CD8-positive, alpha-beta memory T cell (primary cell): ENCODE results near the gene L3MBTL1. TPM values are rescaled to one million over a fixed set of nuclear protein-coding genes. Genes with fewer than 3 reads are reported as not detected.
A peak's percentile ranks its signal among the peaks of the same experiment; 100 is the strongest.

Source experiments
- CTCF ChIA-PET: fragments of 350-600 bp; sonication (Branson Sonifier 250); formaldehyde crosslinking; loops from one replicate; lab custom pipeline; 2021; ENCODE audit warnings: antibody characterized with exemption; lab: Charles Lee
- POLR2A ChIA-PET: fragments of 350-600 bp; sonication (Branson Sonifier 250); formaldehyde crosslinking; loops from one replicate; lab custom pipeline; 2021; ENCODE audit warnings: antibody characterized with exemption; lab: Charles Lee
- DNase-seq, 5 donors: peaks; one replicate each; pipeline versions ENCODE4 v3.0.0 to v3.0.0-alpha.2; 2020 to 2022; ENCODE audit warnings: mixed read lengths in 1 of 5
- H3K27ac ChIP-seq: one replicate; pipeline ENCODE4 v1.7.0; 2013; ENCODE audit warnings: low read depth, mild to moderate bottlenecking, low read length, moderate library complexity
- H3K27me3 ChIP-seq: 2 replicates; pipeline ENCODE4 v1.7.0; 2013; ENCODE audit warnings: low read length, mild to moderate bottlenecking; ENCODE audit not compliant: insufficient read depth, poor library complexity, severe bottlenecking
- H3K36me3 ChIP-seq: 2 replicates; pipeline ENCODE4 v1.7.0; 2013; ENCODE audit warnings: mild to moderate bottlenecking, low read length, moderate library complexity; ENCODE audit not compliant: insufficient read depth
- H3K4me1 ChIP-seq: 2 replicates; pipeline ENCODE4 v1.7.0; 2013; ENCODE audit warnings: mild to moderate bottlenecking, low read length, moderate library complexity; ENCODE audit not compliant: insufficient read depth
- H3K4me3 ChIP-seq: 2 replicates; pipeline ENCODE4 v1.7.0; 2013; ENCODE audit warnings: mild to moderate bottlenecking, low read length
- H3K9me3 ChIP-seq: 2 replicates; pipeline ENCODE4 v1.7.0; 2013; ENCODE audit warnings: mild to moderate bottlenecking, low read length
- H3K27ac Mint-ChIP-seq, 8 donors: one replicate each; pipeline ENCODE4 v1.8.0; 2020 to 2021; ENCODE audit warnings: mixed read lengths in 8 of 8, mild to moderate bottlenecking in 6 of 8, inconsistent platforms in 3 of 8, moderate library complexity in 3 of 8
- H3K27me3 Mint-ChIP-seq, 2 donors: one replicate each; pipeline ENCODE4 v1.8.0; 2020 to 2021; ENCODE audit warnings: mixed read lengths in 2 of 2, mild to moderate bottlenecking in 1 of 2, moderate library complexity in 1 of 2
- H3K36me3 Mint-ChIP-seq, 3 donors: one replicate each; pipeline ENCODE4 v1.8.0; 2020 to 2021; ENCODE audit warnings: mixed read lengths in 3 of 3, inconsistent platforms in 1 of 3, mild to moderate bottlenecking in 1 of 3
- H3K4me1 Mint-ChIP-seq, 3 donors: one replicate each; pipeline ENCODE4 v1.8.0; 2020 to 2021; ENCODE audit warnings: mixed read lengths in 3 of 3, inconsistent platforms in 1 of 3, mild to moderate bottlenecking in 1 of 3
- H3K4me3 Mint-ChIP-seq, 7 donors: one replicate each; pipeline ENCODE4 v1.8.0; 2020 to 2021; ENCODE audit warnings: mixed read lengths in 7 of 7, mild to moderate bottlenecking in 6 of 7, moderate library complexity in 4 of 7, inconsistent platforms in 2 of 7
- H3K9me3 Mint-ChIP-seq, 5 donors: one replicate each; pipeline ENCODE4 v1.8.0; 2020 to 2022; ENCODE audit warnings: mixed read lengths in 5 of 5, mild to moderate bottlenecking in 3 of 5, moderate library complexity in 2 of 5, inconsistent platforms in 1 of 5
- polyA plus RNA-seq: library from polyadenylated mRNA; unstranded; fragments of 300-500 nt; fragmentation: Illumina TruSeq; gene quantifications from one replicate; pipeline ENCODE4 v1.2.3, GENCODE V29; 2021
- total RNA-seq, 2 experiments: library from RNA; stranded (reverse); gene quantifications; one replicate each; pipeline ENCODE4 v1.2.3, GENCODE V29; 2021

L3MBTL1 gene
- total and polyA plus RNA-seq, 3 experiments from 2014 or later = 1.8 to 5.2 (median 4.6) TPM

- H3K4me1 ChIP-seq = no peaks in the 10 kb centered on the region
- no peak overlapping the region for H3K27ac ChIP-seq
- Mint-ChIP-seq H3K27ac (peak overlapping the region in 1 of 8 donors; percentile 19), H3K9me3 (peaks cover 0 to 2% (median 0%) of the 10 kb centered on the region in 5 donors), H3K36me3 (peaks cover 3 to 22% (median 4%) of the 10 kb centered on the region in 3 donors), H3K4me3 (no peak overlapping the region), H3K4me1 (no peaks in the 10 kb centered on the region), H3K27me3 (peaks cover 0 to 5% of the 10 kb centered on the region in 2 donors)
- no peaks in the 10 kb centered on the region for H3K36me3 ChIP-seq
- DNase-seq = no peak
- no peaks in the 10 kb centered on the region for H3K27me3 ChIP-seq
- ChIA-PET POLR2A (no interaction called here), CTCF (no interaction called here)
- H3K9me3 ChIP-seq = no peaks in the 10 kb centered on the region
- H3K4me3 ChIP-seq = no peak overlapping the region
Observed at GRCh38 chr20:43543138-43543537, 35.6 kb downstream of the L3MBTL1 start.

- H3K27me3 ChIP-seq = no peaks in the 10 kb centered on the region
- H3K9me3 Mint-ChIP-seq = peaks cover 0 to 2% (median 0%) of the 10 kb centered on the region in 5 donors
- no peaks in the 10 kb centered on the region for H3K9me3 ChIP-seq
- no peak overlapping the region for H3K27ac ChIP-seq
- DNase-seq = no peak
- CTCF ChIA-PET = no interaction called here
- H3K36me3 Mint-ChIP-seq = peaks cover 3 to 22% (median 4%) of the 10 kb centered on the region in 3 donors
- no peak overlapping the region for H3K4me3 ChIP-seq
- H3K27ac Mint-ChIP-seq = peak overlapping the region in 1 of 8 donors; percentile 57
- H3K36me3 ChIP-seq = no peaks in the 10 kb centered on the region
- H3K4me1 ChIP-seq = no peaks in the 10 kb centered on the region
- POLR2A ChIA-PET = no interaction called here
- H3K27me3 Mint-ChIP-seq = peaks cover 0 to 5% of the 10 kb centered on the region in 2 donors
- H3K4me1 Mint-ChIP-seq = no peaks in the 10 kb centered on the region
- no peak overlapping the region for H3K4me3 Mint-ChIP-seq
Observed at GRCh38 chr20:43544501-43544900, 37.0 kb downstream of the L3MBTL1 start.

GRCh38 chr20:43545837-43546578, 38.5 kb downstream of the L3MBTL1 start:
- Histone ChIP-seq H3K27me3 (no peaks in the 10 kb centered on the region), H3K36me3 (no peaks in the 10 kb centered on the region), H3K9me3 (no peaks in the 10 kb centered on the region), H3K27ac (no peak overlapping the region), H3K4me3 (no peak overlapping the region), H3K4me1 (no peaks in the 10 kb centered on the region)
- ChIA-PET POLR2A (no interaction called here), CTCF (interaction anchor here (1.3 to 1.7 kb wide), 2 partner anchors 10 to 97 kb away, joined by 3 to 5 read pairs; no protein-coding TSS in a partner anchor)
- Mint-ChIP-seq H3K4me3 (no peak overlapping the region), H3K36me3 (peaks cover 3 to 21% (median 4%) of the 10 kb centered on the region in 3 donors), H3K9me3 (peaks cover 0 to 2% (median 0%) of the 10 kb centered on the region in 5 donors), H3K4me1 (no peaks in the 10 kb centered on the region), H3K27ac (peak overlapping the region in 1 of 8 donors; percentile 74), H3K27me3 (peaks cover 5% of the 10 kb centered on the region in 2 donors)
- no peak for DNase-seq

- peak overlapping the region in 1 of 8 donors; percentile 89 for H3K27ac Mint-ChIP-seq
- no peak overlapping the region for H3K27ac ChIP-seq
- H3K9me3 ChIP-seq = no peaks in the 10 kb centered on the region
- CTCF ChIA-PET = interaction anchor here (1.5 kb wide), 1 partner anchor 10 kb away, joined by 5 read pairs; no protein-coding TSS in a partner anchor
- H3K4me1 Mint-ChIP-seq = no peaks in the 10 kb centered on the region
- H3K9me3 Mint-ChIP-seq = peaks cover 0 to 2% (median 0%) of the 10 kb centered on the region in 5 donors
- no peak for DNase-seq
- no peak overlapping the region for H3K4me3 ChIP-seq
- H3K27me3 ChIP-seq = no peaks in the 10 kb centered on the region
- POLR2A ChIA-PET = no interaction called here
- H3K4me3 Mint-ChIP-seq = no peak overlapping the region
- peaks cover 5 to 10% of the 10 kb centered on the region in 2 donors for H3K27me3 Mint-ChIP-seq
- H3K36me3 Mint-ChIP-seq = peaks cover 6 to 20% (median 8%) of the 10 kb centered on the region in 3 donors
- H3K36me3 ChIP-seq = no peaks in the 10 kb centered on the region
- no peaks in the 10 kb centered on the region for H3K4me1 ChIP-seq
Observed at GRCh38 chr20:43548273-43548880, 40.9 kb downstream of the L3MBTL1 start.

GRCh38 chr20:43549416-43550065, 42.0 kb downstream of the L3MBTL1 start:
- ChIA-PET CTCF (interaction anchor here (0.6 to 1.5 kb wide), 2 partner anchors 11 to 12 kb away, joined by 3 to 5 read pairs; no protein-coding TSS in a partner anchor), POLR2A (no interaction called here)
- Histone ChIP-seq H3K4me1 (no peaks in the 10 kb centered on the region), H3K36me3 (no peaks in the 10 kb centered on the region), H3K4me3 (no peak overlapping the region), H3K27me3 (no peaks in the 10 kb centered on the region), H3K27ac (no peak overlapping the region), H3K9me3 (no peaks in the 10 kb centered on the region)
- Mint-ChIP-seq H3K27me3 (peaks cover 2 to 13% of the 10 kb centered on the region in 2 donors), H3K27ac (no peak overlapping the region), H3K36me3 (peaks cover 6 to 16% (median 8%) of the 10 kb centered on the region in 3 donors), H3K4me1 (no peaks in the 10 kb centered on the region), H3K4me3 (no peak overlapping the region), H3K9me3 (peaks cover 0 to 2% (median 0%) of the 10 kb centered on the region in 5 donors)
- no peak for DNase-seq

- Mint-ChIP-seq H3K9me3 (peaks cover 0 to 2% (median 0%) of the 10 kb centered on the region in 5 donors), H3K4me3 (no peak overlapping the region), H3K27ac (peak overlapping the region in 1 of 8 donors; percentile 29), H3K36me3 (peaks cover 6 to 16% (median 8%) of the 10 kb centered on the region in 3 donors), H3K4me1 (no peaks in the 10 kb centered on the region), H3K27me3 (peaks cover 2 to 13% of the 10 kb centered on the region in 2 donors)
- CTCF ChIA-PET = no interaction called here
- Histone ChIP-seq H3K27ac (no peak overlapping the region), H3K36me3 (no peaks in the 10 kb centered on the region), H3K9me3 (no peaks in the 10 kb centered on the region), H3K27me3 (no peaks in the 10 kb centered on the region), H3K4me1 (no peaks in the 10 kb centered on the region), H3K4me3 (no peak overlapping the region)
- POLR2A ChIA-PET = no interaction called here
- no peak for DNase-seq
Observed at GRCh38 chr20:43550456-43550855, 43.0 kb downstream of the L3MBTL1 start.

- Mint-ChIP-seq H3K4me1 (no peaks in the 10 kb centered on the region), H3K4me3 (no peak overlapping the region), H3K36me3 (peaks cover 2 to 4% (median 3%) of the 10 kb centered on the region in 3 donors), H3K9me3 (no peaks in the 10 kb centered on the region), H3K27me3 (peaks cover 4 to 13% of the 10 kb centered on the region in 2 donors), H3K27ac (no peak overlapping the region)
- Histone ChIP-seq H3K27ac (no peak overlapping the region), H3K4me1 (no peaks in the 10 kb centered on the region), H3K27me3 (no peaks in the 10 kb centered on the region), H3K9me3 (no peaks in the 10 kb centered on the region), H3K36me3 (no peaks in the 10 kb centered on the region), H3K4me3 (no peak overlapping the region)
- ChIA-PET CTCF (no interaction called here), POLR2A (no interaction called here)
- DNase-seq = no peak
Observed at GRCh38 chr20:43554369-43554768, 46.9 kb downstream of the L3MBTL1 start.
